ENCODE measurements around the gene COX7A2. TPM values are rescaled to one million over a fixed set of nuclear protein-coding genes. Genes with fewer than 3 reads are reported as not detected.

Gene COX7A2
- total and polyA plus RNA-seq, 2 of the 13 experiments (the other 11 are each of a cell fraction or from before 2014, with no cell fraction given), result 407 to 556 TPM

DNA sequence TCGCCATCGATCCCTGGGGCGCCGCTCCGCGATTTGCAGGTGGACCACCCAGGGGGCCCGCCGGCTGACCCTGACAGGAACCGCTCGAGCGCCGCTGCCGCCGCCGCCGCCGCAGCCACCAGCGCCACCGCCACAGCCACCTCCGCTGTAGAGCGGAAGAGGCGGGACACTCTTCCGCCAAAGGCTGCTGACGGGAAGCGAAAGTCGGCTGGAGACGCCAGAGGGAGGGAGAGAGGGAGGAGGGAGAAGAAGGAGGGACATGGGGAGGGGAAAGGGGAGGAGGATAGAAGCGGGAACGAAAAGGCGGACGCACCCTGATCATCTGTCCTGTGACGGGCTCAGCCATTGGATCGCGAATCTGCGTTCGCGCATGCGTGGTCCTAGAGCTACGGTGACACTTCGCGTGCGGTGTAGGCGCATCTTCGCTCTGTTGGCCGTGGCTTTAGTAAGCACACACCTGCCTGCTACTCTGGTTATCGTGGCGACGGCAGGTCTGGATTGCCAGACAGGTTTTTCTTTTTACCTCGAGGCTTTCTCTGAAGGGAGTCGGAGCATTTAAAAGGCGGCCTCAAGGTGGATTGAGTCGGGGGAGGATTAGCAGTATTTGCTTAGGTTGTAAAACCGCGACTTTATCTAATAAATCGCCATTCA lies 41.2 kb upstream of the COX7A2 start, which contains the start of gene TMEM30A (continued):
- no peak for TF ChIP-seq FOXM1 (CRISPR knock-in tag; IDR thresholded peaks at IDR 0.05)
- peak; percentile 97 for TF ChIP-seq KAT7 (CRISPR knock-in tag; IDR thresholded peaks at IDR 0.05; ENCODE audit: borderline replicate concordance)
- TF ChIP-seq TBX3 (IDR thresholded peaks at IDR 0.05; ENCODE audit: borderline replicate concordance), result peak; percentile 28; the same call in 1 of the 2 replicates
- TF ChIP-seq HNF1B (CRISPR knock-in tag; IDR thresholded peaks at IDR 0.05), result no peak; the same call in 1 of the 2 replicates
- peak; percentile 90 for TF ChIP-seq SPEN (CRISPR knock-in tag; IDR thresholded peaks at IDR 0.05; ENCODE audit: low read depth)
- TF ChIP-seq, protein P1, sequence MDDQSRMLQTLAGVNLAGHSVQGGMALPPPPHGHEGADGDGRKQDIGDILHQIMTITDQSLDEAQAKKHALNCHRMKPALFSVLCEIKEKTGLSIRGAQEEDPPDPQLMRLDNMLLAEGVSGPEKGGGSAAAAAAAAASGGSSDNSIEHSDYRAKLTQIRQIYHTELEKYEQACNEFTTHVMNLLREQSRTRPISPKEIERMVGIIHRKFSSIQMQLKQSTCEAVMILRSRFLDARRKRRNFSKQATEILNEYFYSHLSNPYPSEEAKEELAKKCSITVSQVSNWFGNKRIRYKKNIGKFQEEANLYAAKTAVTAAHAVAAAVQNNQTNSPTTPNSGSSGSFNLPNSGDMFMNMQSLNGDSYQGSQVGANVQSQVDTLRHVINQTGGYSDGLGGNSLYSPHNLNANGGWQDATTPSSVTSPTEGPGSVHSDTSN (CRISPR knock-in tag; IDR thresholded peaks at IDR 0.05; ENCODE audit: borderline replicate concordance), result no peak
- TF ChIP-seq ZFYVE20 (CRISPR knock-in tag; IDR thresholded peaks at IDR 0.05; ENCODE audit: borderline replicate concordance, low read depth), result no peak
- no peak for TF ChIP-seq NPAS2 (CRISPR knock-in tag; IDR thresholded peaks at IDR 0.05; ENCODE audit: borderline replicate concordance)
- peak; percentile 80; the same call in 1 of the 2 replicates for TF ChIP-seq ZBTB3 (CRISPR knock-in tag; IDR thresholded peaks at IDR 0.05; ENCODE audit: borderline replicate concordance, low read depth)
- no peak for TF ChIP-seq ATRX (CRISPR knock-in tag; IDR thresholded peaks at IDR 0.05; ENCODE audit: borderline replicate concordance)
- 0 out of 2 replicates have a peak, but pooled peaks have one; percentile 67 for TF ChIP-seq ZNF33B (CRISPR knock-in tag; IDR thresholded peaks at IDR 0.05)
- TF ChIP-seq AFF4 (CRISPR knock-in tag; IDR thresholded peaks at IDR 0.05), result no peak
- TF ChIP-seq, protein P2, sequence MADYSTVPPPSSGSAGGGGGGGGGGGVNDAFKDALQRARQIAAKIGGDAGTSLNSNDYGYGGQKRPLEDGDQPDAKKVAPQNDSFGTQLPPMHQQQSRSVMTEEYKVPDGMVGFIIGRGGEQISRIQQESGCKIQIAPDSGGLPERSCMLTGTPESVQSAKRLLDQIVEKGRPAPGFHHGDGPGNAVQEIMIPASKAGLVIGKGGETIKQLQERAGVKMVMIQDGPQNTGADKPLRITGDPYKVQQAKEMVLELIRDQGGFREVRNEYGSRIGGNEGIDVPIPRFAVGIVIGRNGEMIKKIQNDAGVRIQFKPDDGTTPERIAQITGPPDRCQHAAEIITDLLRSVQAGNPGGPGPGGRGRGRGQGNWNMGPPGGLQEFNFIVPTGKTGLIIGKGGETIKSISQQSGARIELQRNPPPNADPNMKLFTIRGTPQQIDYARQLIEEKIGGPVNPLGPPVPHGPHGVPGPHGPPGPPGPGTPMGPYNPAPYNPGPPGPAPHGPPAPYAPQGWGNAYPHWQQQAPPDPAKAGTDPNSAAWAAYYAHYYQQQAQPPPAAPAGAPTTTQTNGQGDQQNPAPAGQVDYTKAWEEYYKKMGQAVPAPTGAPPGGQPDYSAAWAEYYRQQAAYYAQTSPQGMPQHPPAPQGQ (CRISPR knock-in tag; IDR thresholded peaks at IDR 0.05; ENCODE audit: borderline replicate concordance), result no peak
- no peak for TF ChIP-seq GPN1 (CRISPR knock-in tag; IDR thresholded peaks at IDR 0.05; ENCODE audit: borderline replicate concordance)
- TF ChIP-seq AKAP8 (CRISPR knock-in tag; IDR thresholded peaks at IDR 0.05), result no peak
- no peak for TF ChIP-seq EP300 (IDR thresholded peaks at IDR 0.05; ENCODE audit: low read depth in 2 of 2, low read length in 2 of 2)
- no peak for TF ChIP-seq EP300 (CRISPR knock-in tag; IDR thresholded peaks at IDR 0.05; ENCODE audit: borderline replicate concordance)
- peak; percentile 15; the same call in 1 of the 2 replicates for TF ChIP-seq ETV6 (CRISPR knock-in tag; conservative IDR thresholded peaks at IDR 0.05)
- no peak for TF ChIP-seq ZBTB42 (CRISPR knock-in tag; IDR thresholded peaks at IDR 0.05)
- TF ChIP-seq MAFK (conservative IDR thresholded peaks at IDR 0.05 in 1 of 2, IDR thresholded peaks at IDR 0.05 in 1 of 2; ENCODE audit: low read length in 2 of 2), result no peak
- no peak; the same call in 1 of the 2 replicates for TF ChIP-seq EED (CRISPR knock-in tag; IDR thresholded peaks at IDR 0.05)

All from HepG2 (cell line).